GM19043 (cell line): ENCODE results near the gene AHNAK2.

Experiments
- ATAC-seq: cut with Tn5 transposase; IDR thresholded peaks from one replicate; pipeline ENCODE4 v1.9.1; 2021; ENCODE audit warnings: low read depth; ENCODE audit not compliant: unreplicated experiment

AHNAK2 gene

GRCh38 chr14:105012171-105012985, 34.2 kb upstream of the AHNAK2 start:
- ATAC-seq: no peak

- no peak for ATAC-seq
Observed at GRCh38 chr14:105011312-105011990, 33.3 kb upstream of the AHNAK2 start.

GRCh38 chr14:105010891-105011291, 32.7 kb upstream of the AHNAK2 start:
- ATAC-seq: no peak

- ATAC-seq: no peak
Observed at GRCh38 chr14:105010106-105010505, 31.9 kb upstream of the AHNAK2 start.

GRCh38 chr14:105007593-105008264, 29.6 kb upstream of the AHNAK2 start:
- no peak for ATAC-seq

GRCh38 chr14:105006831-105007592, 28.8 kb upstream of the AHNAK2 start:
- no peak for ATAC-seq

- no peak for ATAC-seq
Observed at GRCh38 chr14:105005929-105006830, 28.0 kb upstream of the AHNAK2 start.

- no peak for ATAC-seq
Observed at GRCh38 chr14:105005329-105005928, 27.3 kb upstream of the AHNAK2 start.

- ATAC-seq: no peak
Observed at GRCh38 chr14:104999361-104999760, 21.2 kb upstream of the AHNAK2 start.

GRCh38 chr14:104998801-104999200, 20.6 kb upstream of the AHNAK2 start:
- ATAC-seq: no peak

- ATAC-seq: no peak
Observed at GRCh38 chr14:104996483-104996882, 18.3 kb upstream of the AHNAK2 start.

GRCh38 chr14:104996032-104996431, 17.9 kb upstream of the AHNAK2 start:
- ATAC-seq: no peak

- ATAC-seq: no peak
Observed at GRCh38 chr14:104994978-104995377, 16.8 kb upstream of the AHNAK2 start.

GRCh38 chr14:104993808-104994591, 15.8 kb upstream of the AHNAK2 start:
- no peak for ATAC-seq

- ATAC-seq: no peak
Observed at GRCh38 chr14:104993306-104993705, 15.1 kb upstream of the AHNAK2 start.

GRCh38 chr14:104992501-104992900, 14.3 kb upstream of the AHNAK2 start:
- no peak for ATAC-seq

- no peak for ATAC-seq
Observed at GRCh38 chr14:104991896-104992230, 13.7 kb upstream of the AHNAK2 start.

- ATAC-seq: no peak
Observed at GRCh38 chr14:104989951-104990303, 11.8 kb upstream of the AHNAK2 start.
